Muscle of leg (tissue), 11 donors: ENCODE results near the gene SLX4IP. TPM values are rescaled to one million over a fixed set of nuclear protein-coding genes. Genes with fewer than 3 reads are reported as not detected.
"Not testable (repeated sequence)": the region's sequence is repeated elsewhere in the genome, so short reads cannot be mapped to it uniquely, and the experiment has no call there.

Experiments used
- DNase-seq: peaks from one replicate; pipeline ENCODE4 v3.0.0; 2013
- H3K27ac ChIP-seq: one replicate; pipeline ENCODE4 v1.5.1; 2013; ENCODE audit warnings: mild to moderate bottlenecking, low read length, control low read depth
- H3K27me3 ChIP-seq: one replicate; pipeline ENCODE4 v1.6.1; 2013; ENCODE audit warnings: low read length; ENCODE audit not compliant: control insufficient read depth, insufficient read depth
- H3K36me3 ChIP-seq: one replicate; pipeline ENCODE4 v1.6.1; 2013; ENCODE audit warnings: low read length; ENCODE audit not compliant: control insufficient read depth, insufficient read depth
- H3K4me1 ChIP-seq: one replicate; pipeline ENCODE4 v1.6.1; 2013; ENCODE audit warnings: low read length; ENCODE audit not compliant: control insufficient read depth, insufficient read depth
- H3K4me3 ChIP-seq: one replicate; pipeline ENCODE4 v1.5.1; 2013; ENCODE audit warnings: low read length, control low read depth
- H3K9me3 ChIP-seq: replicated peaks from 2 replicates; pipeline ENCODE4 v1.6.1; 2013; ENCODE audit warnings: low read depth, low read length; ENCODE audit not compliant: control insufficient read depth
- WGBS: methylation state at CpG from one replicate; pipeline ENCODE4 v1.1.5; 2013; ENCODE audit warnings: missing lambda C conversion rate; ENCODE audit not compliant: insufficient coverage; 5-methylcytosine and 5-hydroxymethylcytosine counted together
- polyA plus RNA-seq, 8 donors: library from polyadenylated mRNA; unstranded; fragments of 120-200 nt; gene quantifications; one replicate each; pipeline versions ENCODE4 v1.2.1 to v1.2.3, GENCODE V29; 2013; ENCODE audit warnings: inconsistent platforms in 1 of 8, low replicate concordance in 1 of 8; ENCODE audit not compliant: insufficient read length in 8 of 8, insufficient read depth in 1 of 8
- total RNA-seq: library from RNA; stranded (reverse); fragments of 120-200 nt; gene quantifications from one replicate; pipeline ENCODE4 v1.2.4, GENCODE V29; 2013

The SLX4IP gene
- total and polyA plus RNA-seq, 9 donors = 3.3 to 5.0 (median 4.4) TPM

- Histone ChIP-seq H3K27ac (peak overlapping the region; percentile 69), H3K27me3 (no peaks in the 10 kb centered on the region), H3K36me3 (no peaks in the 10 kb centered on the region), H3K9me3 (no peaks in the 10 kb centered on the region), H3K4me1 (peaks cover 18% of the 10 kb centered on the region), H3K4me3 (no peak overlapping the region)
- WGBS = no CpG with 5 or more reads among the region's 3 CpGs
- DNase-seq = no peak
Observed at GRCh38 chr20:10605547-10606195, 170.6 kb downstream of the SLX4IP start.

- H3K4me1 ChIP-seq = peaks cover 12% of the 10 kb centered on the region
Observed at GRCh38 chr20:10609276-10609675, 174.2 kb downstream of the SLX4IP start.

GRCh38 chr20:10609770-10610169, 174.7 kb downstream of the SLX4IP start:
- Histone ChIP-seq H3K27me3 (no peaks in the 10 kb centered on the region), H3K4me3 (no peak overlapping the region), H3K27ac (peak overlapping the region; percentile 73), H3K4me1 (peaks cover 9% of the 10 kb centered on the region), H3K9me3 (no peaks in the 10 kb centered on the region), H3K36me3 (no peaks in the 10 kb centered on the region)
- no peak for DNase-seq

More at GRCh38 chr20:10609276-10609675, 174.2 kb downstream of the SLX4IP start:
- Histone ChIP-seq H3K4me3 (no peak overlapping the region), H3K27ac (peak overlapping the region; percentile 73), H3K36me3 (no peaks in the 10 kb centered on the region), H3K27me3 (no peaks in the 10 kb centered on the region), H3K9me3 (no peaks in the 10 kb centered on the region)
- peak; percentile 93 for DNase-seq
- WGBS = no CpG with 5 or more reads among the region's 2 CpGs

GRCh38 chr20:10610251-10610650, 175.1 kb downstream of the SLX4IP start:
- H3K4me3 ChIP-seq = no peak overlapping the region
- DNase-seq = no peak
- H3K9me3 ChIP-seq = no peaks in the 10 kb centered on the region
- WGBS = 76% methylated on average over 5 of the region's 5 CpGs
- no peaks in the 10 kb centered on the region for H3K36me3 ChIP-seq
- no peak overlapping the region for H3K27ac ChIP-seq
- peaks cover 9% of the 10 kb centered on the region for H3K4me1 ChIP-seq
- H3K27me3 ChIP-seq = no peaks in the 10 kb centered on the region

GRCh38 chr20:10611357-10611756, 176.3 kb downstream of the SLX4IP start:
- H3K9me3 ChIP-seq = no peaks in the 10 kb centered on the region
- no peaks in the 10 kb centered on the region for H3K36me3 ChIP-seq
- H3K4me1 ChIP-seq = peaks cover 9% of the 10 kb centered on the region
- no peak overlapping the region for H3K4me3 ChIP-seq
- DNase-seq = peak; percentile 58
- no peaks in the 10 kb centered on the region for H3K27me3 ChIP-seq
- WGBS = 20% methylated on average over 1 of the region's 1 CpG
- no peak overlapping the region for H3K27ac ChIP-seq

- not testable (repeated sequence) for H3K27ac ChIP-seq, H3K4me1 ChIP-seq, DNase-seq, H3K9me3 ChIP-seq, H3K4me3 ChIP-seq, H3K27me3 ChIP-seq, H3K36me3 ChIP-seq
- 83% methylated on average over 1 of the region's 5 CpGs for WGBS
Observed at GRCh38 chr20:10613426-10613825, 178.3 kb downstream of the SLX4IP start.

- Histone ChIP-seq H3K27ac (no peak overlapping the region), H3K27me3 (no peaks in the 10 kb centered on the region), H3K36me3 (no peaks in the 10 kb centered on the region), H3K4me1 (peaks cover 11% of the 10 kb centered on the region), H3K4me3 (no peak overlapping the region), H3K9me3 (no peaks in the 10 kb centered on the region)
- WGBS = 96% methylated on average over 11 of the region's 18 CpGs
- DNase-seq = no peak
Observed at GRCh38 chr20:10613911-10614310, 178.8 kb downstream of the SLX4IP start.

- Histone ChIP-seq H3K4me1 (peaks cover 8% of the 10 kb centered on the region), H3K36me3 (no peaks in the 10 kb centered on the region), H3K4me3 (no peak overlapping the region), H3K27me3 (no peaks in the 10 kb centered on the region), H3K27ac (no peak overlapping the region), H3K9me3 (no peaks in the 10 kb centered on the region)
- 100% methylated on average over 1 of the region's 3 CpGs for WGBS
- DNase-seq = no peak
Observed at GRCh38 chr20:10616212-10616611, 181.1 kb downstream of the SLX4IP start.

- not testable (repeated sequence) for H3K27me3 ChIP-seq, H3K9me3 ChIP-seq, H3K36me3 ChIP-seq, H3K4me3 ChIP-seq, H3K27ac ChIP-seq, DNase-seq, H3K4me1 ChIP-seq
- WGBS = 100% methylated on average over 3 of the region's 4 CpGs
Observed at GRCh38 chr20:10617549-10618133, 182.5 kb downstream of the SLX4IP start.

- Histone ChIP-seq H3K27ac (no peak overlapping the region), H3K27me3 (no peaks in the 10 kb centered on the region), H3K4me1 (peaks cover 12% of the 10 kb centered on the region), H3K36me3 (no peaks in the 10 kb centered on the region), H3K9me3 (no peaks in the 10 kb centered on the region), H3K4me3 (no peak overlapping the region)
- no peak for DNase-seq
- WGBS = no CpG with 5 or more reads among the region's 6 CpGs
Observed at GRCh38 chr20:10618611-10619245, 183.6 kb downstream of the SLX4IP start.
